HG02943 (cell line): Measurements from ENCODE around the gene PLA2G5.

ENCODE experiments used
- ATAC-seq: cut with Tn5 transposase; IDR thresholded peaks from one replicate; pipeline ENCODE4 v1.9.1; 2021; ENCODE audit warnings: mild to moderate bottlenecking, low read depth, moderate library complexity; ENCODE audit not compliant: unreplicated experiment

Gene PLA2G5

DNA sequence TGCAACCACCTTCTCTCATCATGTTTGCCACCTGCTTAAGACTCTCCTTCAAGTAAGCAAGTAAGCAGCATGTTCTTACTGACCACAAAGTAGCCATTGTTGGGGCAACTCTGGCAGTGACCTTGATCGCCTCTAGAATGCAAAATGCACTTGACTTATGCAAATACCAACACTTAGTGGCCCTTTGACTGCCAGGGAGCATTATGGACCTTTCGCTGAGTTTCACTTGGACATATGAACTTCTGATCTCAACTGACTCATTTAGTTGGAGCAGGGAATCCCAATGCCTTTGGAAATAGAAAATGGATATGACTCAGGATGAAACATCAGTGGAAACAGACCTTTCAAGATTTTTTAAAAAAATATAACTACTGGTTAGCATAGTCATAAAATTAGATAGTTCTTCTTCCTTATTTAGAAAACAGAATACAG is 6.1 kb upstream of the PLA2G5 start:
- ATAC-seq = no peak

DNA sequence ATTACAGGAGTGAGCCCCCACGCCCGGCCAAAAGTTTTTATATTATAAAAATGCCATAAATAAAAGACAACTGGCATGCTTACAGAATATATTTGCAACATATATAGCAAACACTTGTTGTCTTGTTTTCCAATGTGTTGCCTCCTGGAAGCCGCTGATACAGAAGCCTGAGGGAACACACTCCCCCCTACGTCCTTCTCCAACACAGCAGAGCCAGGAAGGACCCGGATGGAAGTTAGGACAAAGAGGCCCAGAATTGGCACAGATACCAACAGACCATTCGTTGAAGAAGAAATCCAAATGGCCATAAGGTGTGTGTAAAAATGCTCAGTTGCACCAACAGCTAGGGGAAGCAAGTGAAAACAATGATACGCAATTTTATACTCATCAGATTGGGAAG is 1.3 kb upstream of the PLA2G5 start:
- no peak for ATAC-seq

DNA sequence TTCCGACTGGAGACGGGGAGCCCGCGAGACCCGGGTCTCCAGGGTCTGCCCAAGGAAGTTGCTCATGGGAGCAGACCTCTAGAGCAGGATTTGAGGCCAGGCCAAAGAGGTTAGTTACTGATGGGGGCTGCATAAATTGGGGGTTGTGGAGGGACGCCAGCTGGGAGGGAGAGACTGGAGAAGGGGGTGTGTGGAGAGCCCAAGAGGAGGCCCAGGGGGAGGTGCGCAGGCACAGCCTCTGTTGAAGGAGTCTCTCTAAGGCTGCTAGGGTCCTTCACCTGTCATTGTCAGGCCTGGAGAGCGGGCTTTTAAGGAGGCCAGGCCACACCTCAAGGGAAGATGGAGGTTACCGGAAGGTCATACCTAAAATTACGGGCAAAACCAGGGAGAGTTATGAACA is 363 bp downstream of the PLA2G5 start:
- ATAC-seq = no peak

DNA sequence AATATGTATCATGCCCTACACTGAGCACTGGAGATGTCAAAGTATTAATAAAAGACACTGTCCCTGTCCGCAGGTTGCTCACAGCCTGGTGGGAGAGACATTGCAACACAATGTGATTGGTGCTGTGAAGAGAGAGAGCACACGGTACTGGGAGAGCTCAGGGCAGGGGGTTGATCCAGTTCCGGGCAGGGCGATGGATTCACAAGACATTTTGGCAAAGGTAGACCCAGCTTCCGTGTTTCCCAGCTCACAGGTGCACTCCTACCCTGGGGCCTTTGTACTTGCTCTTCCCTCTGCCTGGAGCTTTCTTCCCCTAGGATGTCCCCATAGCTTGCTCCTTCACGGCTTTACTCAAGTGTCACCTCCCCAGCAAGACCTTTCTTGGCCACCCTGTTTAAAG is 1.4 kb downstream of the PLA2G5 start:
- ATAC-seq = no peak

DNA sequence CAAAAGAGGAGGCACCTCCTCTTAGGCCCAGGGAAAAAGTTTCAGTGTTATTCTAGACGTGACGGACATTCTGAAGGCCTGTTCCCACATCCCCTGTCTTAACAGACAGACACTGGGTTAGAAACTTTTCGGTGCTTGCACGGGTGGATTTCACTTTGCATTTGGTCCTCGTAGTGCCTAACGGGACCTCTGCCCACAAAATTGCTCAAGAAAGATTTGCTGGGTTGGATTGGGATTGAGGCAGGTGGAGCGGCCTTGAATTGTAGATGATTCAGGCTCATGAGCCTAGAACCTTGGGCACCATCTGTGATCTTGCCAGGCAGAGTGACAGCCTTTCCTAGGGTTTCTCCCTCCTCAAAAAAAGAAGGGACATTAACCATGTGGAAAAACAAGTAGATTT is 2.8 kb downstream of the PLA2G5 start:
- ATAC-seq = no peak

DNA sequence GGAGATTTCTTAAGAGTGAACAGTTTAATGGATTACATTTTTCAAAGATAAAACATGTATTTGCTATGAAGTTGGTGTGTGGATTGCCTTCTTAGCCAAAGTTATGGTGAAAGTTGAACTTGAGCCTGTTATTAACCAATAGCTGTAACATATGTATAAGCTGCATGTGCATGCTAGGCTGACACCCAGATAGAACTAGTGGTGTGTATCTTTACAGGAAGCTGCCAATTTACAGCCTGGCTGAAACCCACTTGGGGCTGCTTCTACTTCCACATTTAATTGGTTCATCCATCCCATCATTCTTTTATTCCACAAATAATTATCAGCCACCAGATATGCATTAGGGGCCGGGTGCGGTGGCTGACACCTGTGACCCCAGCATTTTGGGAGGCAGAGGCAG is 3.3 kb downstream of the PLA2G5 start:
- no peak for ATAC-seq

DNA sequence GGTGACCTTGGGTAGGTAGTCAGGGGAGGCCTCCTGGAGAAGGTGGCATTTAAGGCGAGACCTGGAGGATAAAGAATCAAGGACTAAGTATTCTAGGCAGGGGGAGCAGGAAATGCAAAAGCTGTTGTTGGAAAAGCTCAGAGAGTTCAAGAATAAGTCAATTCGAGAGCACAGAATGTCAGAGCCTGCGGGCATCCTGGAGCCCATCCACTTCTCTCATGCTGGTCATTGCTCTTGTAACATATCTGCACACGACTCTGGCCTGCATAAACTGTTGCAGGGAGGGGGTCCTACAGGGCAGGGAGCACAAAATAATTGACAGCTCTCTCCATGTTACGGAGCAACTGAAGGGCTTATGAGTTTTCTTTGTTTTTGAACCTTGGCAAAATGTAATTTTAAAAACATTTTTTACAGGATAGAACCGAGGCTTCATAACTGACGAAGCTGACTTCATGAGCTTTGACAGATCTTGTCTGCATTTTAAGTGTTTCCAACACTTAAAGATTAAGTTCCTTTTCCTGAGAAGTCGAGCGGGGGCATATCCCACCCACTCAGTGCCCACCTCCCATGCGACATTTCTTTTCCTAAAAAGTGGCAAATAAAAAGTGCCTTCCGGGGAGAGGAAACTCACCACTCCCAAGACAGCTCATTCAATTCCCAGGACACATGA is 4.2 kb downstream of the PLA2G5 start:
- ATAC-seq = no peak

DNA sequence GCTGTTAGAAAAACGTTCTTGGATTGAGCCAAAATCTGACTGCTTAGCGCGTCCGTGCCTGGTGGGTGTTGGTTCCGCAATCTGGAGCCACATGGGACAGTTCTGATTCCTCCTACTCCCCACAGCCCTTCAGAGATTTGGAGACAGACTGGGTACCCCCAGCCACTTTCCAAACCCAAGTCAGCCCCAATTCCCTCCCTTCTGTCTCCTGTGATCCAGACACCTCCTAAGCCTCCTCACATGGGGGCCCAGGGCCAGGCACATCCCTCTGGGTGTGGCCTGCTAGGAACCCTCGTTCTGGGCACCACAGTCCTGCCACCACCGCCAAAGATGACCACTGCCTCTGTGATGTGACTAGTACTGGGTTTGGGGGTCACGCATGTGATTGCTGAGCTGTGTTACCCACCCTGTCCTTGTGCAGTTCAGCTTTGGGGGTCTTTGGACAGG is 4.8 kb downstream of the PLA2G5 start:
- ATAC-seq = no peak

DNA sequence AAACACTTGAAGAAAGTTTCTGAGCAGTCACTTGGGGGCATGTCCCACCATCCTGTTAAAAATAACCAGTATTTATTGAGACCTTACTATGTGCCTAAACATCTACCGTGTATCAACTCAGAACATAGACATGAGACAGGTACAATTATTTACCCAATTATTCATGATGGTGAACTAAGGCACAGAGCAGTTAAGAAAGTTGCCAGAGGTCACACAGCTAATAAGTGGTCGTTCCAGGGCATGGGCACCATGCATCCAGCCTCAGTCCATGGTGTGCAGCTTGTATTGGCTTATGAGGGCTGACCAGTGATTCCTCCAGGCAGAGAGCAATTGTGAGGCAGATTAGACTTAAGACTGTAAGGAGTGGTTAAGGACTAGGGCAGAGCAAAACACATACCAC is 5.4 kb downstream of the PLA2G5 start:
- ATAC-seq = no peak

DNA sequence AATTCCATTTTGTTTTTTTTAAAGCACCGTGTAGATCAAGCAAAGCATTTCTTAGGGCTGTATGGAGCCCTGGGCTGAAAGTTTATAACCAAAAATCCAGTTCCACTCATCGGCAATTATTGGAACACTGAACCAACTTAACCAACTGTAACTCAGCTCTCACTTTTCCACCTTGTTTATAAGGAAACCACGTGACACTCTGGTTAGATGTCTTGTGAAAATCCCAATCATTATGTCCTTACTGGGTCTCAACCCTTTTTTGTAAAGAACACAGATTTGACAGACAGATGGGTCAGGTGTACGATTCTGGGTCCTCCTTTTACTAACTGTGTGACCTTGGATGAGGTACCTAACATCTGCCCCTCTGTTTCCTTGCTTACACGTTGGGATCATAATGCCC is 6.2 kb downstream of the PLA2G5 start:
- no peak for ATAC-seq

DNA sequence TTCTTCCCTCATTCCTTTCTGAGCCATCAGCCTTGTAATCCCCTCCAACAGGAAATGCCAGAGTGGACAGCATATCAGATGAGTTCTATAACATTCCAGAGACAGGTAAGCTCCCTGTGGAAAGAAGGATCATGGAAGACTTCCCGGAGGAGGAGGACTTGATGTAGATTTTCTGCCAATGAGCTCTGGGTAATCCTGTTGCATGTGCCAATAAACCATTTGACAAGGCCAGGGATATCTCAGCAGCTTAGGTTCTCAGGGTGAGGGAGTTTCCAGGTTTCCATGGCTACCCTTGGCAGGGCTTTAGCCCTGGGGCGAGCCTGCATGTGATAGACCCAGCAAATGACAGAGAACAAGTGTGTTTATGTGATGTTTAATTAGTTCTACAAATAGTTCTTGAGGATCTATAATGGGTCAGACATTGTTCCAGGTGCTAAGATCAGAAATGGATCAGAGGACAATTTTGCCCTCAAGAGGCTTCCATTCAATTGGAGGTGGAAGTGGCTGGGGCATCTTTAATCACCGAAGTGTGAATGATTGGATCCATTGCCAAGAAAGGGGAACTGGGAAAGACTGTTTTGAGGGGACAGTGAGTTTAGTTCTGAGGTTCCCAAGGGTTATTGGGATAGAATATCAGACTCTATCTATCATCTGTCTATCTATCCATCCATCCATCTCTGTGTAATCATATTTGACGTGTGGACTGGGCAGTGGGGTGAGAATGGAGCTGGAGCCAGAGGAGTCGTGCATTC is 6.9 kb downstream of the PLA2G5 start:
- no peak for ATAC-seq

DNA sequence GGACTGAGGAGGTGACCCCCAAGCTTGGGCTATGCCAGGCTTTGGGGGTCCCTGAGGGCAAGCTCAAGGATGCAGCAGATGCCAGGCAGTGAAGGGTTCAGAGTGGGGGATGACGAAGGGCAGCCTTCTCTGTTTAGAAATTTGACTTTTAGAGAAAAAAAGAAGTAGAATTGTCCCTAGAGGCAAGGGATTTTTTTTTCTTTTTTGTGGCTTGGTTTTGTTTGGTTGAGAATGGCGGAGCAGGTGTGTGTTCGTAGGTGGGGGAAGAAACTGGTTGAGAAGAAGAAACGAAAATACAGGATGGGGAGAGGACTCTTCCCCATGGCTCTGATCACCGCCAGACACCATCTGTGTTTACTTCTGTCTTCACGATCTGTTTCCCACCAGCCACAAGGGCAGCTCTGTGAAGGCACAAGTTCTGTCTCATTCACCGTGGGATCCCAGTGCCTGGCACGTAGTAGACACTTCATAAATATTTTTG is 8.2 kb downstream of the PLA2G5 start:
- ATAC-seq = no peak

DNA sequence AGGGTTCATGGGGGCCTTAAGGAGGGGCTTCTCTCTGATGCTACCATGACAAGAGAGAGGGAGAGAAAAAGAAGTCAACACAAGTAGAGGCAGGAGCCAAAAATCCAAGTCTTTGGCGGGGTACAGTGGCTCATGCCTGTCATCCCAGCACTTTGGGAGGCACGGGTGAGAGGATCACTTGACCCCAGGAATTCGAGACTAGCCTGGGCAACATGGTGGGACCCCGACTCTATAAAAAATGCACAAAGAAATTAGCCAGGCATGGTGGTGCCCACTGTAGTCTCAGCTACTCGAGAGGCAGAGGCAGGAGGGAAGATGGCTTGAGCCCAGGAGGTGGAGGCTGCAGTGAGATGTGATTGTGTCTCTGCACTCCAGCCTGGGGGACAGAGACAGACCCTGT is 8.7 kb downstream of the PLA2G5 start:
- no peak for ATAC-seq

DNA sequence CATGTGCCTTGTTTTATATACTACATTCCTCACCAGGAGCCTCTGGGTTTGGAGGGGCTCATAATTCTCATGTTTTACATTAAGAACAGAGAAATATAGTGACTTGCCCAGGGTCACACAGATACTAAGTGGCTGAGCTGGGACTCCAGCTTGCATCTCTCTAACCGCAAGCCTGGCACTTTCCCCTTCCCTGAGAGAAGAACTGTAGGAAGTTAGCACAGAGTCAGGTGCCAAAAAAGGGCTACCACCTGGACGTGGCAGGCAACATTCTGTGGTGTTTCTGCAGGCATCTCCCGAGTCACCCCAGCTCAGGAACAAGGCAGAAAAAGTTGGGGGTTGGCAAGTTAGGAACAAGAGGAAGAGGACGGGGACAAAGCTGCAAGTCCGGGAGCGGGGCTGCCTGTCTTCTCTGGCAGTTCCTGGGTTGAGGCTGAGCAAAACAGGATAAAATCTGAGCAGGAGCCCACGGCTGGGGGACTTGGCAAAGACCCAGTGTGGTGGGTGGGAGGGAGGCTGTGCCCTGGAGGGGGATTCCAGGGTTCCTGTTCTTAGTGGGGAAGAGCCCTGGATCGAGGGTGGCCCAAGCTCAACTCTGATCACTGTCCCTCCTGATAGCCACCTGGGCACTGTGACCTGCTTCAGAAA is 9.8 kb downstream of the PLA2G5 start:
- ATAC-seq = no peak

DNA sequence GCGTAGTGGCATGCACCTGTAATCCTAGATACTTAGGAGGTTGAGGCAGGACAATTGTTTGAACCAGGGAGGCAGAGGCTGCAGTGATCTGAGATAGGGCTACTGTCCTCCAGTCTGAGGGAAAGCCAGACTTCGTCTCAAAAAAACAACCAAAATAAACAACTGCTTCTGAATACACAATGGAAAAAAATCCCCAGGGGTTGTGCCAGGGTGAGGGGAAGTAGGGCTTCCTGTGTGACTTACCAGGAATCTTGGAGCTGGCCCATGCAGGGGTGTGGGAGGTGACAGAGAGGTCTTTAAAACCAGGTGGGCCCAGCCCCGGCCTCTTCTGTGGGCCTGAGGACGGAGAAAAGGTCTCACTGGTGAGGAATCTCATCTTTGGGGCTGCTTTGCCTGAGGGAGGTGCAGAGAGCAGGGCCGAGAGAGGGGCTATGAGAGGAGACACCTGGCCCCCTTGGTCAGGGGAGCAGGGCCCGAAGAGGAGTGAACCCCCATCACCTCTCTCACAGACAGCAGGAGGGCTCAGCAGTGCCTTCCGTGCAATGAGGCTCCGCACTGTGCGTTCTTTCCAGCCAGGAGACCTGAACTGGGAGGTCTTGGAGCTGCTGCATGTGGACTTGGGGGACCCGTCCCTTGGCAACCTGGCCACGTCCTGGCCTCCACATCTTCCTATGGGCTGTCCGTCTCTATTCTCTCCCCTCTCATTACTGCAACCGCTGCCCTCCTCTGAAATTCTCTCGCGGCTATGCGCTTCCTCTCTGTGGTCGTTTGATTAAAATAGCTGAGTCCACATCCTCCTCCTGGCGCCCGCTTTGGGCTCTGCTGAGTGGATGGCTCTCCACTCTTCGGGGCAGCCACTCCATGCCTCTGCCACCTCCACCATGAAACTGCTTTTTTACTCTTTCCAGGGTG is 10.7 kb downstream of the PLA2G5 start:
- no peak for ATAC-seq

DNA sequence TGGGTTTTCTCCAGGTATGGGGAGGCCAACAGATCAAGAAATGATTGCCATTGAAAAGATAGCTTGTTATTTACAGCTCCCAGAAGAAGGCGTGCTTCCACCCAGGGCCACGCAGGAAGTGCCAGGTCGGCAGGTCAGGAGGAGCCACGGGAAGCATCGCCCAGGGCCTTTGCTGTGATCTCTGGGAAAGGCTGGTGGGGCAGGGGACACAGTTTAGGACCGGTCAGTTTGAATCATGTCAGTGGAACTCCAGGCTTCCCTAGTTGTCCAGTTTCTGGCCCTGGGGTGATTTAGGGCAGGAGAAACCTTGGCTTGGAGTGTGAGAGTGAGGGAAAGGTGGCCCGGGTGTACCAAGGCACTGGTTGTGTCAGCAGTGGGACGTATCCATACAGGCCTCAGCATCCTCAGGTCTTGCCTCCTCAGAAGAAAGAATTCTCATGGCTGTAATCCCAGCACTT is 11.4 kb downstream of the PLA2G5 start:
- ATAC-seq = no peak

DNA sequence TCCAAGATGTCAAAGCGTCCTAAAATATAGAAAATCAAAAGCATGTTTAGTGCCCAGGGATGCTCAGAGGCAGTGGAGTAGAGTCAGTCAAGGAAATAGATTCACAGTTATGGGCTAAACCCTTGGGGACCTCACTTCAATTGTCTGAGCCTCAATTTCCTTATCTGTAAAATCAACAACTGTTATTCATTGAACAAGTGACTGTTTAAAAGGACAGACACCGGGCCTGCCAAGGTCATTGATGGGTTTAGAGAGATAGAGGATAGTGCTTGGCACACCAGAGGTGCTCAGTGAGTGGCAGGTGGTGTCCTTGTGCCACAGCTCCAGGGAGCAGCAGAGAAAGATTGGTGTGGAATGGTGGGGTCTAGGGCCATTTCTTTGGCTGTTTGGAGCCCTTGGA is 12.8 kb downstream of the PLA2G5 start:
- ATAC-seq = no peak

DNA sequence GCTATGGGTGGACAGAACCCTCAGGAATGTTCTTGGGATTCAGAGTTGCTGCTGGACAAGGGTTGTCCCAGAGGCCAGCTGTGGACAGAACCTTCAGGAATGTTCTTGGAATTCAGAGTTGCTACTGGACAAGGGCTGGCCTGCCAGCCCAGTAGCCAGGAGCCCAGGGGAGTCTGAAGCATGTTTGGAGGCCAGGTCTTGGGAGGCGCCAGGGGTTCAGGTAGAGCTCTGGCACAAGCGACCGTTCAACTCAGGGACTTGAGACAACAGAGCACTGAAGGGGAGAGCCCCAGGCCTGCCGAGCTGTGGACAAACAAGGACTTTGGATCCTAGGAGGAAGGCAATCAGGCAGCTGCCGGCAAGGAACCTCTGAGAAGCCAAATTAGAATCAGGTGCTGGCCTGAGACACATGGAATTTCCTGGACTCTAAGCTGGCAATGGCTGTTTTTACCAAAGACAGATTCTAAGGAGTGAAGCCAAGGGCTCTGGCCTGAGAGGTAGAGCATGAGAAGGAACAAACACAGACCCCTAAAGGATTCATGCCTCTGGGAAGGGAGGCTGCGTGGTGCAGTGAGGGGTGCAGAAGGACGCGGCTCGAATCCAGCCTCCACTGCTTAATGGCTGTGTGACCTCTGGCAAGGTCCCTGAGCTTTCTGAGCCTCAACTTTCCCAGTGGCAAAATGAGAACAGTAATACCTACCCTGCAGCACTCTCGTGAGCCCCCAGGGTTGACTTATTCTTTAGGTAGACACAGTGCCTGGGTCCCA is 13.4 kb downstream of the PLA2G5 start:
- no peak for ATAC-seq

DNA sequence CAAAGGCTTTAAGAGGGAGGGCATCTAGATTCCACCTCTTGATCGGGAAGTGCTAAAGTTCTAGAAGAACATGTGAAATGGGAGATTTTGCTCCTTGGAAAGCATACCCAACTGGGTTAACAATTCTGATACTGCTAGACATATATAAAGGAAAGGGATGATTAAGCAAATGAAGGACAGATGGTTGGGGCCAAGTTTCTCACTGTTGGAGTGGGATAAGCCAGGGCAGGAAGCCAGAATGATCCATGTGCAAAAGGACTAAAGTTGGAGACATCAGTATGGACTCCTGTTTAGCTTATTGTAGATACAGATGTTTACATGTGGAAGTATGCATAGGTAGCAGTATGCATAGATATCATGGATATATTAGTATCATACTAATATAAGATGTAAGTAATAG is 16.8 kb downstream of the PLA2G5 start:
- ATAC-seq = no peak

DNA sequence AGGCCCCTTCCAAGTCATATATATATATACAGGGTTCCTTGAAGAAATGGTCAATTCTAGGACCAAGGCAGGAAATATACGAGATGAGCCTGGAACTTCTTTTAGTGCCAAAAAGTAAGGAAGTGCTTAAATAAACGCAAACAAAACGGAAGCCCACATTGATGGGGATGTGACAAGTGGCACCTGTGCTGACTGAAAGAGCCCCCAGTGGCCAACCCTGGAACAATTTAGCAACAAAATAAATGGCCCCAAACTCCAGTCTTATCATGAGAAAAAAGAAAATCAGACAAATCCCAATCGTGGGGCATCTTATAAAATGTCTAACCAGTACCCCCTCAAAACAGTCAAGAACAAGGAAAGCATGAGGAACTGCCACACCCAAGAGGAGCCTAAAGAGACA is 17.7 kb downstream of the PLA2G5 start:
- ATAC-seq = no peak
